K562 (cell line): ENCODE results near the gene CAPN10. TPM values are rescaled to one million over a fixed set of nuclear protein-coding genes. Genes with fewer than 3 reads are reported as not detected.

ENCODE experiments used
- CHD7 ChIP-seq: fragments of 200-600 bp; sonication (generic); IDR thresholded peaks from one replicate; pipeline ENCODE4 v1.6.1; 2012; ENCODE audit warnings: mild to moderate bottlenecking, low read depth, low read length, inconsistent platforms
- polyA plus RNA-seq, 8 experiments: library from polyadenylated mRNA; depleted of rRNA in 4 of 8; stranded (reverse) in 5 of 8; unstranded in 3 of 8; fragments of >200 nt; fragmentation: Nextera tagmentation in 2 of 8; fragmentation: Illumina TruSeq in 1 of 8; extraction: Ambion mirVana in 2 of 8; extraction: Trizol in 1 of 8; gene quantifications; 2 replicates each; pipeline versions ENCODE4 v1.2.1 to v1.2.3, GENCODE V29; 2011 to 2014; ENCODE audit warnings: inconsistent platforms in 1 of 8, missing spikeins in 1 of 8
- total RNA-seq, 7 experiments: library from RNA; depleted of rRNA in 6 of 7; stranded (reverse); fragments of >200 nt in 6 of 7; fragmentation: Illumina TruSeq in 2 of 7; extraction: Trizol in 2 of 7; gene quantifications; 2 replicates each; pipeline versions ENCODE4 v1.2.1 to v1.2.3, GENCODE V29; 2011 to 2021; ENCODE audit warnings: low replicate concordance in 1 of 7

CAPN10 gene
- total and polyA plus RNA-seq, 9 of the 15 experiments (the other 6 are each of a cell fraction or from before 2014, with no cell fraction given) = 0.08 to 26.1 (median 8.4) TPM

GRCh38 chr2:240559286-240559685, 27.2 kb upstream of the CAPN10 start (continued):
- no peak for TF ChIP-seq CHD7
